H1 (cell line): ENCODE data around the gene ARHGAP5. TPM values are rescaled to one million over a fixed set of nuclear protein-coding genes. Genes with fewer than 3 reads are reported as not detected.

Experiments used
- CTCF ChIA-PET: fragments of 300-600 bp; sonication (Branson Sonifier 250); formaldehyde crosslinking; loops from one replicate; lab custom pipeline; 2021; ENCODE audit not compliant: partially characterized antibody; lab: Charles Lee
- POLR2A ChIA-PET: fragments of 300-600 bp; sonication (Branson Sonifier 250); formaldehyde crosslinking; loops from one replicate; lab custom pipeline; 2021; ENCODE audit warnings: inconsistent platforms; ENCODE audit not compliant: partially characterized antibody; lab: Charles Lee
- DNase-seq, 2 experiments: peaks; one replicate each; pipeline versions ENCODE4 v3.0.0 to v3.0.0-alpha.2; 2010 to 2022; ENCODE audit warnings: low spot score in 2 of 2, low read depth in 1 of 2, mixed read lengths in 1 of 2
- FAIRE-seq: peaks from 2 replicates; lab custom pipeline; 2011; peaks lifted over from hg19 to GRCh38; lab: Jason Lieb, UNC
- H2AFZ ChIP-seq: 2 replicates; pipeline ENCODE4 v1.8.1; 2012; ENCODE audit warnings: low read length, inconsistent platforms
- H2AK5ac ChIP-seq: 2 replicates; pipeline ENCODE4 v1.6.1; 2013; ENCODE audit warnings: low read depth, low read length
- H2BK120ac ChIP-seq: replicated peaks from 2 replicates; pipeline ENCODE3; 2013; ENCODE audit warnings: low read depth, low read length, inconsistent platforms
- H2BK12ac ChIP-seq: 2 replicates; pipeline ENCODE4 v1.6.1; 2013; ENCODE audit warnings: low read depth, low read length
- H2BK15ac ChIP-seq: 2 replicates; pipeline ENCODE4 v1.6.1; 2013; ENCODE audit warnings: low read length
- H2BK20ac ChIP-seq: 2 replicates; pipeline ENCODE4 v1.6.1; 2013; ENCODE audit warnings: low read length
- H2BK5ac ChIP-seq: 2 replicates; pipeline ENCODE4 v1.6.1; 2013; ENCODE audit warnings: low read depth, low read length
- H3K14ac ChIP-seq: 2 replicates; pipeline ENCODE4 v1.6.1; 2013; ENCODE audit warnings: inconsistent platforms; ENCODE audit not compliant: insufficient read length
- H3K18ac ChIP-seq: 2 replicates; pipeline ENCODE4 v1.6.1; 2013; ENCODE audit warnings: low read length; ENCODE audit errors: extremely low read depth
- H3K23ac ChIP-seq: 2 replicates; pipeline ENCODE4 v1.6.1; 2013; ENCODE audit warnings: inconsistent platforms; ENCODE audit not compliant: insufficient read length
- H3K23me2 ChIP-seq: 2 replicates; pipeline ENCODE4 v1.6.1; 2013; ENCODE audit warnings: low read depth, low read length
- H3K27ac ChIP-seq: 2 replicates; pipeline ENCODE4 v1.6.1; 2011; ENCODE audit warnings: low read depth, low read length, inconsistent platforms
- H3K27me3 ChIP-seq, 4 experiments: replicated peaks in 1 of 4; 1 replicate in 1 of 4; 2 replicates in 3 of 4; pipeline versions ENCODE4 v1.6.1 to v1.8.1; 2011 to 2013; ENCODE audit warnings: low read length in 3 of 4, mild to moderate bottlenecking in 3 of 4, inconsistent platforms in 2 of 4, mixed read lengths in 2 of 4, moderate library complexity in 1 of 4; ENCODE audit not compliant: control insufficient read depth in 3 of 4, insufficient read depth in 3 of 4; ENCODE audit errors: extremely low read depth in 1 of 4
- H3K36me3 ChIP-seq, 4 experiments: 2 replicates each; pipeline versions ENCODE4 v1.6.1 to v1.8.1; 2011 to 2013; ENCODE audit warnings: mild to moderate bottlenecking in 4 of 4, low read length in 3 of 4, moderate library complexity in 2 of 4, control low read depth in 1 of 4, inconsistent platforms in 1 of 4; ENCODE audit not compliant: insufficient read depth in 4 of 4, control insufficient read depth in 2 of 4
- H3K4ac ChIP-seq: replicated peaks from 2 replicates; pipeline ENCODE3; 2013; ENCODE audit warnings: low read length, low read depth, mixed read lengths, inconsistent platforms; ENCODE audit not compliant: insufficient read length
- H3K4me1 ChIP-seq, 4 experiments: replicated peaks in 1 of 4; 1 replicate in 1 of 4; 2 replicates in 3 of 4; pipeline versions ENCODE4 v1.6.1 to v1.8.1; 2011 to 2013; ENCODE audit warnings: low read length in 3 of 4, inconsistent platforms in 2 of 4, mixed read lengths in 1 of 4; ENCODE audit not compliant: insufficient read depth in 4 of 4, control insufficient read depth in 3 of 4
- H3K4me2 ChIP-seq, 2 experiments: 2 replicates each; pipeline versions ENCODE4 v1.6.1 to v1.8.1; 2011 to 2013; ENCODE audit warnings: low read depth in 2 of 2, low read length in 2 of 2, control low read depth in 1 of 2, inconsistent platforms in 1 of 2, mild to moderate bottlenecking in 1 of 2; ENCODE audit not compliant: insufficient read depth in 1 of 2
- H3K4me3 ChIP-seq, 4 experiments: fragments of 200-600, 300-600 bp in 1 of 4; sonication (generic), shearing (Covaris generic), sonication (Bioruptor Twin) in 1 of 4; 2 replicates each; pipeline versions ENCODE4 v1.5.1 to v1.8.1; 2011 to 2016; ENCODE audit warnings: low read length in 4 of 4, low read depth in 3 of 4, control low read depth in 2 of 4, inconsistent platforms in 2 of 4, mild to moderate bottlenecking in 2 of 4, mixed read lengths in 1 of 4, moderate library complexity in 1 of 4; ENCODE audit not compliant: insufficient read depth in 2 of 4; ENCODE audit errors: extremely low read depth in 1 of 4
- H3K56ac ChIP-seq: replicated peaks from 2 replicates; pipeline ENCODE3; 2013; ENCODE audit warnings: low read depth, mild to moderate bottlenecking, mixed read lengths, low read length, inconsistent platforms; ENCODE audit not compliant: insufficient read length
- H3K79me1 ChIP-seq: 2 replicates; pipeline ENCODE4 v1.6.1; 2013; ENCODE audit warnings: low read depth, low read length, control low read depth
- H3K79me2 ChIP-seq, 2 experiments: 2 replicates each; pipeline versions ENCODE4 v1.6.1 to v1.8.1; 2012 to 2013; ENCODE audit warnings: low read length in 2 of 2, mild to moderate bottlenecking in 2 of 2, inconsistent platforms in 1 of 2; ENCODE audit not compliant: insufficient read depth in 2 of 2, control insufficient read depth in 1 of 2
- H3K9ac ChIP-seq, 4 experiments: replicated peaks in 1 of 4; 1 replicate in 1 of 4; 2 replicates in 3 of 4; pipeline versions ENCODE4 v1.6.1 to v1.8.1; 2011 to 2013; ENCODE audit warnings: low read depth in 3 of 4, low read length in 3 of 4, control low read depth in 2 of 4, mild to moderate bottlenecking in 2 of 4, moderate library complexity in 2 of 4, inconsistent platforms in 1 of 4; ENCODE audit errors: extremely low read depth in 1 of 4
- H3K9me3 ChIP-seq, 2 experiments: 2 replicates each; pipeline versions ENCODE4 v1.6.1 to v1.8.1; 2012 to 2013; ENCODE audit warnings: mild to moderate bottlenecking in 2 of 2, moderate library complexity in 2 of 2, control low read depth in 1 of 2, inconsistent platforms in 1 of 2, low read depth in 1 of 2, low read length in 1 of 2, mixed read lengths in 1 of 2; ENCODE audit not compliant: insufficient read depth in 2 of 2
- H4K20me1 ChIP-seq, 2 experiments: replicated peaks in 1 of 2; 2 replicates each; pipeline versions ENCODE3 to v1.8.1; 2011 to 2013; ENCODE audit warnings: inconsistent platforms in 2 of 2, low read length in 2 of 2, mild to moderate bottlenecking in 1 of 2; ENCODE audit not compliant: insufficient read depth in 2 of 2, control insufficient read depth in 1 of 2
- H4K5ac ChIP-seq: 2 replicates; pipeline ENCODE4 v1.6.1; 2013; ENCODE audit warnings: low read length, low read depth, mixed read lengths, inconsistent platforms; ENCODE audit not compliant: insufficient read length
- H4K8ac ChIP-seq: 2 replicates; pipeline ENCODE4 v1.8.0; 2013; ENCODE audit warnings: mild to moderate bottlenecking, moderate library complexity, low read length, inconsistent platforms; ENCODE audit not compliant: insufficient read depth; ENCODE audit errors: extremely low read depth
- H4K91ac ChIP-seq: replicated peaks from 2 replicates; pipeline ENCODE3; 2013; ENCODE audit warnings: low read length, mixed read lengths, inconsistent platforms; ENCODE audit not compliant: insufficient read length
- JUN ChIP-seq: IDR thresholded peaks from 2 replicates; pipeline ENCODE4 v1.6.1; 2011; ENCODE audit warnings: low read depth, mild to moderate bottlenecking, improper control_type of control experiment, low read length
- SP4 ChIP-seq: IDR thresholded peaks from 2 replicates; pipeline ENCODE4 v1.6.1; 2012; ENCODE audit warnings: low read length, inconsistent platforms
- TAF7 ChIP-seq: optimal IDR thresholded peaks from 2 replicates; pipeline ENCODE3; 2011; ENCODE audit warnings: low read depth, mild to moderate bottlenecking, inconsistent platforms, low read length, moderate library complexity, borderline replicate concordance
- WGBS, 2 experiments: shearing (Covaris generic) in 1 of 2; methylation state at CpG; one replicate each; pipeline versions ENCODE4 v1.1.6 to v1.1.7; 2013 to 2015; ENCODE audit warnings: low lambda C conversion rate in 2 of 2, mixed read lengths in 2 of 2, inconsistent platforms in 1 of 2, low coverage in 1 of 2, missing lambda C conversion rate in 1 of 2; ENCODE audit not compliant: insufficient replicate concordance in 2 of 2, insufficient coverage in 1 of 2, insufficient read length in 1 of 2; ENCODE audit errors: extremely low coverage in 1 of 2, missing lambda C conversion rate in 1 of 2; 5-methylcytosine and 5-hydroxymethylcytosine counted together
- polyA plus RNA-seq, 7 experiments: library from polyadenylated mRNA; depleted of rRNA in 3 of 7; stranded (reverse) in 5 of 7; unstranded in 2 of 7; fragments of >200 nt in 5 of 7; fragments of 200-250 nt in 2 of 7; gene quantifications; 1 replicate in 5 of 7; 2 replicates in 1 of 7; 4 replicates in 1 of 7; pipeline versions ENCODE4 v1.2.1 to v1.2.3, GENCODE V29; 2011 to 2013; ENCODE audit warnings: missing spikeins in 2 of 7, mixed read lengths in 2 of 7
- total RNA-seq: library from RNA; stranded (reverse); fragmentation: NEBNext Ultra II Directional; extraction: Animal tissue kit (Norgen Biotek cat#: 25700); gene quantifications from 2 replicates; pipeline ENCODE4 v1.2.1, GENCODE V29; 2021

Gene ARHGAP5
- total and polyA plus RNA-seq, 2 of the 8 experiments (the other 6 are each of a cell fraction or from before 2014, with no cell fraction given): 7.8 to 77.3 TPM

DNA sequence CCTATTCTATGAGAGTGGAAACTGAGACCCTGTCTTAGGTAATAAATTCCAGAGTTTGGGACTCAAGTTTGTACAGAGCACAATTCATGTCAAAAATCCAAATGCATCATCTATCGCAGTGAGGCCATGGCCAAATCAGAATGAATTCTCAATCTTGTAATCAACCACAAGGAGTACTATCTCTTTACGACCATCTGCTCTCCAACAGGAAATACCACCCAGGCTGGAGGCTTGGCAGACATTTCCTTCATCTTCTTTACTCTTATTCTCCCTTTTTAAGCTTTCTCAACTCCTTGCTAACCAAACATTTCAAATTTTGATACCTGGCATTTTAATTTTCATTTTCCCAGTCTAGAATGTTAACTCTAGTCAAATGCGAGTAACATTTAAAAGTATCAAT is 92.1 kb downstream of the ARHGAP5 start:
- DNase-seq: no peak
- Histone ChIP-seq H2BK120ac (no peak overlapping the region), H4K5ac (no peak overlapping the region), H2BK20ac (no peak overlapping the region), H3K4me1 (no peaks in the 10 kb centered on the region; a peak in 1 of 7 replicates), H3K18ac (no peak overlapping the region), H3K4me2 (no peak overlapping the region), H3K23ac (no peak overlapping the region), H2BK15ac (no peak overlapping the region), H4K20me1 (no peaks in the 10 kb centered on the region), H3K23me2 (no peaks in the 10 kb centered on the region), H4K91ac (no peak overlapping the region), H3K9me3 (no peaks in the 10 kb centered on the region), H2BK5ac (no peak overlapping the region), H3K36me3 (no peaks in the 10 kb centered on the region), H3K4me3 (no peak overlapping the region), H3K14ac (no peak overlapping the region), H3K56ac (no peak overlapping the region), H2BK12ac (no peak overlapping the region), H2AK5ac (no peak overlapping the region), H2AFZ (no peak overlapping the region), H3K79me2 (no peaks in the 10 kb centered on the region), H3K27ac (no peak overlapping the region), H3K27me3 (no peaks in the 10 kb centered on the region), H3K4ac (no peak overlapping the region), H3K9ac (no peak overlapping the region), H4K8ac (no peak overlapping the region), H3K79me1 (no peaks in the 10 kb centered on the region)
- CTCF ChIA-PET: no interaction called here
- WGBS, 2 experiments: 94% methylated on average over 3 of the region's 3 CpGs; no CpG with 5 or more reads in 1 of the 2 experiments
- TF ChIP-seq SP4 (no peak), JUN (no peak), TAF7 (no peak)
- FAIRE-seq: no peak
- POLR2A ChIA-PET: interaction anchor here (1.1 kb wide), 1 partner anchor 93 kb away, joined by 3 read pairs; the partner anchor contains the start of gene ARHGAP5
